ENCODE data around the gene CIP2A.

DNA sequence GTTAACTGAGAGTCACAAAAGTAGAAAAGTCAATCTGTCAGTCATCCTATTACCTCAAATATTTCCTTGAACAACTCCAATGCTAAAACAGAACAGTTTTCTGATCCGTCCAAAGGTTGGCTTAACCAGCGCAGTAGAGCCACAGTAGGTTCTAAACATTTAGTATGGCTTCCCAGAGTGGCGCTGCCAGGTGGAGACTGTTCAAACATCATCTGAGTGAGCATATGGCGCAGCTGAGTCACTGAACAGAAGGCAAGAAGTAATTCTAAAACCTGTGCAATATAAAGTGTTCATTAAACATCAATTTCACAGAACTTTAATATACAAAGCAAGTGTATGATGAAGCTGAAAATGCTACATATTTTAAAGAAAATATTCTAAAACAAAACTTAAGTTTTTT lies 19.9 kb downstream of the CIP2A start:
- TF ChIP-seq, protein P1, sequence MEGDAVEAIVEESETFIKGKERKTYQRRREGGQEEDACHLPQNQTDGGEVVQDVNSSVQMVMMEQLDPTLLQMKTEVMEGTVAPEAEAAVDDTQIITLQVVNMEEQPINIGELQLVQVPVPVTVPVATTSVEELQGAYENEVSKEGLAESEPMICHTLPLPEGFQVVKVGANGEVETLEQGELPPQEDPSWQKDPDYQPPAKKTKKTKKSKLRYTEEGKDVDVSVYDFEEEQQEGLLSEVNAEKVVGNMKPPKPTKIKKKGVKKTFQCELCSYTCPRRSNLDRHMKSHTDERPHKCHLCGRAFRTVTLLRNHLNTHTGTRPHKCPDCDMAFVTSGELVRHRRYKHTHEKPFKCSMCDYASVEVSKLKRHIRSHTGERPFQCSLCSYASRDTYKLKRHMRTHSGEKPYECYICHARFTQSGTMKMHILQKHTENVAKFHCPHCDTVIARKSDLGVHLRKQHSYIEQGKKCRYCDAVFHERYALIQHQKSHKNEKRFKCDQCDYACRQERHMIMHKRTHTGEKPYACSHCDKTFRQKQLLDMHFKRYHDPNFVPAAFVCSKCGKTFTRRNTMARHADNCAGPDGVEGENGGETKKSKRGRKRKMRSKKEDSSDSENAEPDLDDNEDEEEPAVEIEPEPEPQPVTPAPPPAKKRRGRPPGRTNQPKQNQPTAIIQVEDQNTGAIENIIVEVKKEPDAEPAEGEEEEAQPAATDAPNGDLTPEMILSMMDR (IDR thresholded peaks at IDR 0.05; ENCODE audit: insufficient read depth, low read depth, low read length) = no peak
- no peak for TF ChIP-seq EZH2 (IDR thresholded peaks at IDR 0.05; ENCODE audit: insufficient read depth, low read length)

Measured in astrocyte (in vitro differentiated cells and primary cell).